AG08396 (cell line): Measurements from ENCODE around the gene MCF2L.
A peak's percentile ranks its signal among the peaks of the same experiment; 100 is the strongest.
"Not testable (repeated sequence)": the region's sequence is repeated elsewhere in the genome, so short reads cannot be mapped to it uniquely, and the experiment has no call there.

Experiments used
- DNase-seq: peaks from one replicate; pipeline ENCODE4 v3.0.0; 2012; ENCODE audit warnings: low spot score, mixed read lengths

MCF2L gene

DNA sequence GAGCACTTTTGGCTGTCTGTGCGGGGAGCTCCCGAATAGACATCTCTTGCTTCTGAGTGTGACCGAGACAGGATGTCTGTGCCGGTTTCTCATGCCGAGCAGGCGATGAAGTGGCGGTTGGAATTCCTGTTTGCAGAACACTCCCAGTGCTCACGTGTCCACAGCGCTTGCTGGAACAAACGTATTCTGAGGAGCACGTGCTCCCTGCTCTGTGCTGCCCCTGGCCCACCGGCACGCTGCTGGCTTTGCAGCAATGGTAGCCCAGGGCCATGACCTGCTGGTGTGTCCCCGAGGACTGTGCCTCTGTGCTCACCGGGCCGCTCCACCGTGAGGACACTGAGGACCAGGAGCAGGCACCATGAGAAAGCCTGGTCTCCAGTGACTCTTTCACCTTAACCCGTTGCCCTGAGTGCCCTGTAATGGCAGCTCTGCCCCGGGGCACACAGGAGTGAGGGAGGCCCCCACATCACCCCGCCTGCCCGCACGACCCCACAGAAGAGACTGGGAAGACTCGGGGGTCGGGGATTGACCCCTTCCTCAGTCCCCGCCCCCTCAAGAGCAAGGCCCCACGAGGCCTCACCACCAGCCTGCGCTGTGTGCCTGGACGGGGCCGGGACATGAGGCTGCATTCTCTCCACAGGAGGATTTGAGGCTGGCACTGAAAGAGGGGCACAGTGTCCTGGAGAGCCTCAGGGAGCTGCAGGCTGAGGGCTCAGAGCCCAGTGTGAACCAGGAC lies 96.6 kb downstream of the MCF2L start:
- peak; percentile 52 for DNase-seq

DNA sequence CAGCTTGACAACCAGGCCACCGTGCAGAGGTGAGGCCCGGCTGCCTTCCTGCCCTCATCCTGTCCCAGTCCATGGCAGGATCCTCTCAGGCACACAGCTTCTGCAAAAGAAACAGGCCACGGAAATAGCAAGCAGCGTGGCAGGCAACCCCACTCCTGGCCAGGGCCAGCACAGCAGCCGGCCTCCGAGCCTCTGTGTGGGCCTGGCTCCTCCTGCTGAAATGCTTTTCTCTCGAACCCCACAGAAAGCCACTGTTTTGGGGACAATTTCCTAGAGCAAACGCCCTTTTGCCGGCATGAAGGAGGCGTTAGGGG lies 97.1 kb downstream of the MCF2L start:
- no peak for DNase-seq

DNA sequence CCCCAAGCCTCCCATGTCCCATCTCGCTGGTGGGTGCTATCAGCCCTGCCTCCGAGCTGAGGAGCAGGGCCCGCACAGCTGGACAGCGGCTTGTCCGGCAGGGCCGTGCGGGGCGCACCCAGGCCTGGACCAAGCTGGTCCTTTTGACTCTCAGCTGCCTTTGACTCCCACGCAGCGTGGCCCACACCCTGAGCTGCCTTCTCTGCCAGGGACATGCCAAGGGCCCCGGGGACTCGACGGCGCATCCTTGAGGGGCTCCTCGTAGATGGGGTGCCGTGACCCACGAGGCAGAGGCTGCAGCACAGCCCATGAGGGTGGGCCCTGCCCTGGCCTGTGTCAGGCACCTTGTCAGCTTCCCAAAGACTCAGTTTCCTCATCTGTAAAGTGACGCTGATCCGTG lies 97.7 kb downstream of the MCF2L start:
- no peak for DNase-seq

DNA sequence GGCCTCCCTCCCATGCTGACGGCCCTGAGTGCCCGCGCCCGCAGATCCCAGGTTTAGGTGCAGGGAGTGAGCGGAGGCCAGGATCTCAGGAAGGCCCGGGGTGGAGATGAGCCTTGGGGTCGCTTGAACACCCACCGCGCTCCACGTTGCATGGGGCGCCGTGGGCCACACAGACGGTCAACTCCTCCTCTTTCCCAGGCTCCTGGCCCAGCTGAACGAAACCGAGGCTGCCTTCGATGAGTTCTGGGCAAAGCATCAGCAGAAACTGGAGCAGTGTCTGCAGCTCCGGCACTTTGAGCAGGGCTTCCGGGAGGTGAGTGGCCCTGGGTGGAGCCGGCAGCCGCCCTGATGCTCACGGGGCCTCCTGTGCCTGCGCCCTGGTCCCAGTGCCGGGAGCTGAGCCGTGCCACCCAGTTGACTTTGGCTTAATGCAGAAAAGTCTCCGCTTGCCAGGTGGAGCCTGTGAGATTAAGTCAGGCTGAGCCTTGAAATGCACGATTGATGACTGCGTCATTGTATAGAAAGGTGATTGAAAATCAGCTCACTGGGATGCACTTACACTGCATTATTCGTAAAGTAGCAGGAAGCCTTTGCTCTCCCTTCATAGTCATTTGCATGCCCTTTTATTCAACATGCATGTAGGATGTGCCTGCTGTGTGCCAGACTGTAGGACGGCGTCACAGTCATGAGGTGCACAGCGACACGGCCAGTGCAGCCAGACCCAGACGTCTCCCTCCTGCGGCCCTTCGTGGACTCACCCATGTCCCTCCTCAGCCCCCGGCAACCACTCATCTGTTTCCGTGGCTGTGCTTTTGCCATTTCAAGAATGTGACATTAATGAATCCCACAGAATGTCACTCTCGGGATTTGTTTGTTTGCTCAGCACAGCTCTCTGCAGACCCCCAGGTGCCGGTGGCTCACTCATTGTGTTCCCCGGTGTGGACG lies 101.1 kb downstream of the MCF2L start:
- no peak for DNase-seq

DNA sequence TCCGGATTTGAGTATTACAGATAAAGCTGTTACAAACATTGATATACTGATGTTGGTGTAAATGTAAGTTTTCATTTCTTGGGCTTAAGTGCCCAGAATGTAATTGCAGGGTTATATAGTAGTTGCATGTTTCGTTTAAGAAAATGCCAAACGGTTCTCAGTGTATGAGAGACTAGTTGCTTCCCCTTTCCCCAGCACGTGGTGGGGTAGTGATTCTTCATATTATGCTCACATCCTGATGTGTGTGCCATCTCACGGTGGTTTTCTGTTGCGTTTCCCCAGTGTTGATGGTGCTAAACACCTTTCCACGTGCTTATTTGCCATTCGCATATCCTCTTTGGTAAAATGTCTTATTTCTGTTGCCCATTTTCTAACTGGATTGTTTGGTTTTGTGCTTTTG lies 101.8 kb downstream of the MCF2L start:
- DNase-seq, result no peak

DNA sequence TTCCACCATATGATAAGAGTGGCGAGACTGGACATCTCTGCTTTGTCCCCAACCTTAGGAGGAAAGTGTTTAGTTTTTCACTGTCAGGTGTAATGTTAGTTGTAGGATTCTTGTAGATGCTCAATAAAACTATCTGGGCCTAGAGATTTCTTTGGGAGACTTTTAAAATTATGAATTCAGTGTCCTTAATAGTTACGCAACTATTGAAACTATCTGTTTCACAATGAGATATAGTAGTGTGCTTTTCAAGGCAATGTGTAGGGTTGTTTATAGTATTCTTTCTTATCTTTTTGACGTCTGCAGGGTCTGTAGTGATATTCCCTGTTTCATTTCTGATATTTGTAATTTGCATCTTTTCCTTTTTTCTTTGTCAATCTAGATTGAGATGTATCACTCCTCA lies 103.4 kb downstream of the MCF2L start:
- no peak for DNase-seq

DNA sequence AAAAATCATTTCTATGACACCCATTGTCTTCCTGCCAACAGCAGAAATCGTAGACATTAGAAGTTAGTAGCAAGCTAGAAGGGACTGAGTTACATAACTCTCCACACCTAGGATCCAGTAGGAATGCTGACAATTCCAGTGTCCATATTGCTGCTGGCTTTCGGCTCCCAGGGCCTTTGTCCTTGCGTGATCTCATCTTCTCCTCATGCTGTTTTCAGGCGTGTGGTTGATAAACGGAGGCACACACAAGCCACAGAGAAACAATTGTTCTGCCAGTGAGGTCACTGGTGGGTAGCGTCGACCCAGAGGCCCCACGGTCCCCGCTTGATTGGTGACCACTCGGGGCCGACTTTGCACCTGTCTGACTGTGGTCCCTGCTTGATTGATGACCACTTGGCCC lies 104.9 kb downstream of the MCF2L start:
- no peak for DNase-seq

DNA sequence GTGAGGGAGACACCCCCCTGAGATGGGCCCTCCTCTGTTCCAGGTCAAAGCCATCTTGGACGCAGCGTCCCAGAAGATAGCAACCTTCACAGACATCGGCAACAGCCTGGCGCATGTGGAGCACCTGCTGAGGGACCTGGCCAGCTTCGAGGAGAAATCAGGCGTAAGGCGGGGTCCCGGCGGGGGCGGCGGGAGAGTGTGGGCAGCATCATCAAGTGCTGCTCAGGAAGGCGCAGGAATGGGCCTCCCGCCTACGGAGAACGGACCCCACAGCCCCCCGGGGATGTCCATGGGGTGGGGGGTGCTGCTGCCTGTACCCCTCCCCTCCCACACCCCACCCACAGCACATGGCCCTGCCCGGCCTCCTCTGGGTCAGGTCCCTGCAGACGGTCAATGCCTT lies 105.4 kb downstream of the MCF2L start:
- no peak for DNase-seq

DNA sequence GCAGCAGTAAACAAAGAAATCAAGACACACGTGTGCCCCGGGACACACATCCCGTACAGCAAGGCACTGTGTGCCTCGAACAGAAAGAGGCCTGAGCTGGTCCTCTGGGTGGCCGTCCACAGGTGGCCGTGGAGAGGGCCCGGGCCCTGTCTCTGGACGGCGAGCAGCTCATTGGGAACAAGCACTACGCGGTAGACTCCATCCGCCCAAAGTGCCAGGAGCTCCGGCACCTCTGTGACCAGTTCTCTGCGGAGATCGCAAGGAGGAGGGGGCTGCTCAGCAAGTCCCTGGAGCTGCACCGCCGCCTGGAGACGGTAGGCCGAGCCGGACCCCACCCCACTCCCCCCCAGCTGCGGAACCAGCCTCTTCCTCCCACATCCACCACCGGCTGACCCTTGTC lies 105.9 kb downstream of the MCF2L start:
- DNase-seq, result no peak

DNA sequence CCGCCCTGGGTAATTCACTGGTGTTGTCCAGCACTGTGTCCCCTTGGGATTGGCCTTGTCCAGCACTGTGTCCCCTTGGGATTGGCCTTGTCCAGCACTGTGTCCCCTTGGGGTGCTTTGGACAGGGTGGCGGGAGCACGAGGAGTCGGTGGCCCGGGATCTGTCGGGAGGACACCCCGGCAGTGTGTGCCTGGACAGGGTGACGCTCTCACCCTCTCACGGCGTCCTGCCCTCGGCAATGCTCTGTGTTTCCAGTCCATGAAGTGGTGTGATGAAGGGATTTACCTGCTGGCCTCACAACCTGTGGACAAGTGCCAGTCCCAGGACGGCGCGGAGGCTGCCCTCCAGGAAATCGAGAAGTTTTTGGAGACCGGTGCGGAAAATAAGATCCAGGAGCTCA lies 106.7 kb downstream of the MCF2L start:
- DNase-seq, result no peak

DNA sequence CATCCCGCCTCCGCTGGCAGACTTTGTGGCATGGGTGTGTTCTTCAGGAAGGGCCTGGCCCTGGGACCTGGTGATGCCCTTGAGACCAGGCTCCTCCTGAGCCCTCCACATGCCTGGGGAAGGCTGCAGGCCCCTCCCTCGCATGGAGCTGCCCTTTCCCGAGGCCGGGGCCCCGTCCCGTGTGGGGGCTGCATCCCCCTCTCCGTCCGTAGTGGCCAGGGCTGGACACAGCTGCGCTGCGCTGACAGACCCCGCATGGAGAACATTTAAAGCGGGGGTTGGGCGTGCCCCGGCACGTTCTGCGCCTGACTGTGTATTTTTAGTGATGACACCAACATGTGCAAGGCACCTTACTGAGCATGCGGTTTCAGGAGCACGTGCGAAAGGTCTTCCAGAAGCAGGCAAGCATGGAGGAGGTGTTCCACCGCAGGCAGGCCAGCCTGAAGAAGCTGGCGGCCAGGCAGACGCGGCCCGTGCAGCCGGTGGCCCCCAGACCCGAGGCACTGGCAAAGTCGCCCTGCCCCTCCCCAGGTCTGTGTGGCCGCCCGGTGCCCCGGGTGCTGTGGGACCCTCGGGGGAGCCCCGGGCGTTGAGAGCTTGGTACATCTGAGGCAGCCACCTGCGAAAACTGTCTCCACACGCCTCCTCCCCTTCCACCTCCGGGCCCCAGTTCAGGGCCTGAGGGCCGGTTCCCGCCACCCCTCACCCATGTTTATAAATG lies 107.8 kb downstream of the MCF2L start:
- DNase-seq, result no peak

DNA sequence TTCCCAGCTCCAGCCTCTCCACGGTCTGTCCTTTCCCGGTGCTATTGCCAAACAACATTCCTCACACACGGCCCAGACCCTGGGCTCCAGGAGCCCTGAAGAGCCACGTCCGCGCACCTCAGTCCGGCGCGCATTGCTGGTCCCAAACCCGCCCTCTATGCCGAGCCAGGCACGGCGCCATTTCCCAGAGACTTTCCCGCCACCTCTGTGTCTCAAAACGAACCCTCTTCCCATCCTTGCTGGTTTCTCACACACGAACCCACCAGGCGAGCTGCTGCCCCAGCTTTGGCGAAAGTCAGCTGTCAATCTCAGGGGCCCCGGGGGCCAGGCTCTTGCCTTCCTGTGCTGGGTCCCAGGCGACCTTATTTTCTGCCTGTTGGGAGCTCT lies 108.5 kb downstream of the MCF2L start:
- no peak for DNase-seq

DNA sequence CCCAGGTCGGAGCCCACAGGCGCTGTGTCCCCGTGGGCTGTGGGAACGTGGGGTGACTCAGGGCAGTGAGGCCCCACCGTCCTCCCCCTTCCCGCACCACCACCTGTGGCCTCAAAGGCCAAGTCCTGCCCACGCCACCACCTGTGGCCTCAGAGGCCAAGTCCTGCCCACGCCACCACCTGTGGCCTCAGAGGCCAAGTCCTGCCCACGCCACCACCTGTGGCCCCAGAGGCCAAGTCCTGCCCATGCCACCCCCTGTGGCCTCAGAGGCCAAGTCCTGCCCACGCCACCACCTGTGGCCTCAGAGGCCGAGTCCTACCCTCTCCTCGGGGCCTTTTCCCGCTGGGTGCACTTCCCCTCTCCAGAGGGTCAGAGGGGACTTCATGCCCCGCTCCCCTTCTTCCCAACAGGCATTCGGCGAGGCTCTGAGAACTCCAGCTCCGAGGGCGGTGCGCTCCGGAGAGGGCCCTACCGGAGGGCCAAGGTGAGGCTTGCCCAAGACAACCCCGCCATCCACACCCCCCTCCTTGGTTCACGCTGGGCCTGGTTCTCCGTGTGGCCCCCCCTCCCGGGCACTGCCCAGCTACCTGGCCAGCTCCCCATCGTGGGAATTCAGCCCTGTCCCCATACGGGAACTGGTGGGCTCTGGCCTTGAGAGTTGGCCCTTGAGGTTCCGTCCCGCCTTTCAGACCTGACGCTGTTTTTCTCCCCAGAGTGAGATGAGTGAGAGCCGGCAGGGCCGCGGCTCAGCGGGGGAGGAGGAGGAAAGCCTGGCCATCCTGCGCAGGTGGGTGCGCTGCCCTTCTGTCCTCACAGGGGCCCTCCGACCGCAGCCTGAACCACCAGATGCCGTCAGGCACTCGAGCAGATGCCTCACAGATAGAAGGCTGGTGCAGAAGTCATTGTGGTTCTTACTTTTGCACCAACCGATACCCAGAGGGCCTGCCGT lies 109.2 kb downstream of the MCF2L start:
- DNase-seq, result no peak

DNA sequence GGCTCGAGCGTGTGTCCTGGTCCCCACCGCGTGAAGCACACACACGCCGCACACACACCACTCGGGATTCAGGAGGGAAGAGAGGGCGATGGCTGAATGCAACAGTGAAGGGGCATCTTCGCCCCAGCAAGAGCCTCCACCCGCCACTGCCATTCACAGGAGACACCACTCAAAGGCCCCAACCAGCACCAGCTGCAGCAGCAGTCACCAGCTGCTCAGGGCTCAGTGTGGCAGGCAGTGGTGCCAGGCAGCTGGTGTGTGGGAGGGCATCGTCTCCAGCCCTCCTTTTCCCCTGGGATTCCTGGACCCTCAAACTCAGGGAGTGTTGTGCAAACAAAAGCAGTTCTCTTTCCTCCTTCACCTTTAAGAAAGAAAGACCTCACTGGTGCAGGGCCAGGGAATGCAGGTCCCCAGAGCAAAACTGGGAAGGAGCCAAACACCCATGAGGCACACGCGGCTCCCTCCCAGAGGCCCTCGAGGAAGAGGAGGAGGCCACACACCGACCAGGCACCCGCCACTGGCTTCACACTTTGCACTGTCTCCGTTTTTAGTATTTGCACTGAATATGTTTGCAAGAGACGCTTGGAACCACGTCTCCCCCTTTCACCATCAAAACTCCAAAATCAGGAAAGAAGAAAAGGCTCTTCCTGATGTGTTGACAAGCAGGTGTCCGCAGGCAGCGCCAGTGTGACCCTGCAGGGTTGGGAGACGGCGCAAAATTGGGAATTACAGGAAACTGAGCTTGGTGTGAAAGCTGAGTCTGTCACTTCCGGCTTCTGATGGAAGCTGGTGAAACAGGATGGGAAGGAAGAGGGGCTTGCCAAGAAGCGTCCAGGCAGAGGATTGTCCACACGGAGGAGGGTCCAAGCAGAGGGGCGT lies 110.1 kb downstream of the MCF2L start:
- no peak for DNase-seq

DNA sequence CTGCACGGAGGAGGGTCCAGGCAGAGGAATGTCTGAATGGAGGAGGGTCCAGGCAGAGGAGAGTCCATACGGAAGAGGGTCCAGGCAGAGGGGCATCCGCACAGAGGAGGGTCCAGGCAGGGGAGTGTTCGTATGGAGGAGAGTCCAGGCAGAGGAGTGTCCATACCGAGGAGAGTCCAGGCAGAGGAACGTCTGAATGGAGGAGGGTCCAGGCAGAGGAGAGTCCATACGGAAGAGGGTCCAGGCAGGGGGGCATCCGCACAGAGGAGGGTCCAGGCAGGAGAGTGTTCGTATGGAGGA lies 110.7 kb downstream of the MCF2L start:
- not testable (repeated sequence) for DNase-seq

DNA sequence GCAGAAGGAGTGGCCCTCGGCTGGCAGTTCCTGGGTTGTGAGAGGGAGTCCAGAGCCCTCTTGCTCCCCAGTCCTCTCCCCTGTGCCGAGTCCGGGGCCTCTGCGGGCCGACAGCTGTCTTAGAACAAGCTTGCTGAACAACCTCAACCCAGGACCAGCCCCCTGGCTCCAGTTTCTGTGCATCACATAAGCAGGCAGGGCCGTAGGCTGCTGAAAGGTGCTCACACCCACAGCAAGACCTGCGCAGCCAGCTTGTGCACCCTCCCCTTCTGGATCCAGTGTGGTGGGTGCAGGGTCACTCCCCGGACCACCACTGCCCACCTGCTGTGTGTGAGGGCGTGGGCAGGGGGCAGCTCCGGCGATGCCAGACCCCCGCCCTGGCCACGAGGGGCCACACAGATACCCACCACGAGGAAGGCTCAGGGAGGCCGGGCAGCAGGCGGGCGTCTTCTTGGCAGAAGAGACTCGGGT lies 111.4 kb downstream of the MCF2L start:
- DNase-seq, result no peak

DNA sequence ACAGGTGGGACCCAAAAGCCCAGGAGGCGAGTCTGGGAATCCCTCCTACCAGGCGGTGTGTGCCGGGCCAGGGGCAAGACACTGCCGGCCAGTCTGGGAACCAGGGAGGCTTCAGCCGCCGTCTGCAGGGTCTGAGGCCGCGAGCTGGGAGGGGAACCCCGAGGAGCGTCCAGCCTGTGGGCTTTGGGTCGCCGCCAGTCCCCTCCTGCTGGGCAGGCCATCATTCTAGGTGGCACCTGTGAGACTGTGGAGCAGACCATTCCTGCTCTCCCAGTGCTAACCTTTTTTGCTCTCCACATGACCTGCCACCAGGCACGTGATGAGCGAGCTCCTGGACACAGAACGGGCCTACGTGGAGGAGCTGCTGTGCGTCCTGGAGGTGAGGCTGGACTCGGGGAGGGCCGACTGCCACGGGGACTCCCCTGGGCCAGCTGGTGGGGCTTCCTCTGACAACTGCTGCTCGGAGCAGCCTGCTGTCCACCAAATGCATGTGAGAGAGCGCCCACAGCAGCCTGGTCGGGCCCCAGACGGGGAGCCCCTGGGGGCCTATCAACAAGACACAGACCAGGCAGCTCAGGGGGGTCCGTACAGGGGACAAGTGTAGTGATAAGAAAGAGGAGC lies 112.0 kb downstream of the MCF2L start:
- no peak for DNase-seq

DNA sequence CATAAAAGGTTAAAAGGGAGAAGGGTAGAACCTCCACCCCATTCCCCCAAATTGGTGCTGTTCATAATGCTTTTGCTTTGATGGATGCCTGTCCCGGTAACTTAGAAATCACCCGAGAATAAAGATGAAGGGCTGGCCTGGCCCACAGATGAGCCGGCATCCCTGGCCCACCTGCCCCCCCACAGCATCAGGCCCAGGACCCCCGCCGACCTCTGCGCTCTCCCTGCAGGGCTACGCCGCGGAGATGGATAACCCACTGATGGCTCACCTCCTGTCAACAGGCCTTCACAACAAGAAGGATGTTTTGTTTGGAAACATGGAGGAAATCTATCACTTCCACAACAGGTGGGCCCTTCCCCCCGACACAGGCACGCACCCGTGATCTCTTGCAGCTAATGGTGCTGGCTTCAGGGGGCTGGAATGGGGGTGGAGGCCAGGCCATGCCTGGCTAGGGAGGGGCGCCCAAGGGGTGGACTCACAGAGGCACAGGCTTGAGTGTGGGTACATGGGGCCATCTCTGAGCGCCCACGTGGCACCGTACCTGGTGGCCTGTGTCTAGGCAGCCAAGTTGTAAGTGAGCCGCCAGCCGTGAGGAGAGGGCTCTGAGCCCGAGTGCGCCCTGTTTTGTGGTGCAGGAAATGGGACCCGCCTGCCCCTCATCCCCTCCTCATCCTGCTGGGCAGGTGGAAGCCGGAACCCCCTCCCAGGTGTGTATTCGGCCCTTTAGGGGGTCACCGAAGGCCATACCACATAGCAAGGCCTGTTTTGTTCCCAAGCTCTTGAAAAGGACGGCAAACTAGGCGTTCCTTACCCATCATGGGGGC lies 113.4 kb downstream of the MCF2L start:
- no peak for DNase-seq

DNA sequence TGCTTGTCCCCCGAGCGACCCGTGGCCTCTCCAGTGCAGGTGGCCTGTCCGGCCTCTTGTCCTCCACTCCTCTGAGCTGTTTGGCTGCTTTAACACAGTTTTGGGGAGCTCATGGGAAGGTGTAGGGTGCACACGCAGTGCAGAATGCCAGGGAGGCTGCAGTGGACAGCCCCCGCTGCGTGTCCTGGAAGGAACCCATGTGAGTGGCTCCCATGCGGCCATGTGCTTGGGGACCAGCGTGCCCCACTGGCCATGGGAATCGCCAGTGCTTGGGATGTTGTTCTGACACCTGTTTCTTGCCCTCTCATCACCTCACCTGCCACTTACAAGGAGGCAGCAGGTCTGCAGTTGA lies 114.0 kb downstream of the MCF2L start:
- no peak for DNase-seq
